Endodermal cell (in vitro differentiated cells): ENCODE data around the gene TBCK. TPM values are rescaled to one million over a fixed set of nuclear protein-coding genes. Genes with fewer than 3 reads are reported as not detected.

Experiments
- DNase-seq: peaks from one replicate; pipeline ENCODE4 v3.0.0-alpha.2; 2017
- H3K27ac ChIP-seq: 2 replicates; pipeline ENCODE4 v1.5.1; 2013; ENCODE audit warnings: mild to moderate bottlenecking, low read depth, low read length, moderate library complexity
- H3K27me3 ChIP-seq: 2 replicates; pipeline ENCODE4 v1.6.1; 2013; ENCODE audit warnings: mild to moderate bottlenecking, low read length, moderate library complexity; ENCODE audit not compliant: insufficient read depth, control insufficient read depth, poor library complexity, severe bottlenecking
- H3K36me3 ChIP-seq: 2 replicates; pipeline ENCODE4 v1.7.0; 2013; ENCODE audit warnings: mild to moderate bottlenecking, low read length, moderate library complexity; ENCODE audit not compliant: control insufficient read depth, insufficient read depth
- H3K4me1 ChIP-seq: one replicate; pipeline ENCODE4 v1.7.0; 2013; ENCODE audit warnings: low read length; ENCODE audit not compliant: control insufficient read depth, insufficient read depth
- H3K4me3 ChIP-seq: 2 replicates; pipeline ENCODE4 v1.5.1; 2013; ENCODE audit warnings: mild to moderate bottlenecking, low read length, moderate library complexity
- H3K9ac ChIP-seq: 2 replicates; pipeline ENCODE4 v1.6.1; 2013; ENCODE audit warnings: mild to moderate bottlenecking, low read length, moderate library complexity; ENCODE audit not compliant: poor library complexity, severe bottlenecking; ENCODE audit errors: extremely low read depth
- H3K9me3 ChIP-seq: 2 replicates; pipeline ENCODE4 v1.6.1; 2013; ENCODE audit warnings: mild to moderate bottlenecking, low read length, moderate library complexity; ENCODE audit not compliant: control insufficient read depth
- H3K27ac Mint-ChIP-seq: 2 replicates; pipeline ENCODE4 v1.8.0; 2020; ENCODE audit warnings: mixed read lengths
- H3K27me3 Mint-ChIP-seq: 2 replicates; pipeline ENCODE4 v1.8.0; 2021; ENCODE audit warnings: mild to moderate bottlenecking, mixed read lengths; ENCODE audit not compliant: insufficient read depth
- H3K36me3 Mint-ChIP-seq: 2 replicates; pipeline ENCODE4 v1.8.0; 2020; ENCODE audit warnings: low read depth, mixed read lengths
- H3K4me1 Mint-ChIP-seq: 2 replicates; pipeline ENCODE4 v1.8.0; 2020; ENCODE audit warnings: mixed read lengths
- H3K4me3 Mint-ChIP-seq: 2 replicates; pipeline ENCODE4 v1.8.0; 2020; ENCODE audit warnings: mild to moderate bottlenecking, moderate library complexity, mixed read lengths
- H3K9me3 Mint-ChIP-seq: 2 replicates; pipeline ENCODE4 v1.8.0; 2020; ENCODE audit warnings: mild to moderate bottlenecking, mixed read lengths
- CTCF ChIP-seq: fragments of 200-600 bp; sonication (generic); conservative IDR thresholded peaks from 2 replicates; pipeline ENCODE4 v1.5.0; 2021; ENCODE audit warnings: antibody characterized with exemption, mild to moderate bottlenecking
- WGBS, 2 experiments: methylation state at CpG; one replicate each; pipeline versions ENCODE4 v1.1.5 to v1.1.7; 2013; ENCODE audit warnings: missing lambda C conversion rate in 2 of 2, mixed read lengths in 1 of 2; ENCODE audit not compliant: insufficient coverage in 1 of 2, insufficient read length in 1 of 2; 5-methylcytosine and 5-hydroxymethylcytosine counted together
- total RNA-seq, 2 donors: library from RNA; stranded (reverse); fragmentation: NEBNext Ultra II Directional in 1 of 2; extraction: Animal tissue kit (Norgen Biotek cat#: 25700) in 1 of 2; gene quantifications; 2 replicates in 1 of 2; 3 replicates in 1 of 2; pipeline ENCODE4 v1.2.1, GENCODE V29; 2021

The TBCK gene
- total RNA-seq, 2 donors from 2014 or later = 48.3 to 52.9 TPM

- Histone ChIP-seq H3K9me3 (no peaks in the 10 kb centered on the region), H3K9ac (no peak overlapping the region), H3K27ac (no peak overlapping the region), H3K4me3 (no peak overlapping the region), H3K4me1 (no peaks in the 10 kb centered on the region), H3K27me3 (no peaks in the 10 kb centered on the region), H3K36me3 (no peaks in the 10 kb centered on the region)
- peak; percentile 27 for TF ChIP-seq CTCF
- Mint-ChIP-seq H3K36me3 (no peaks in the 10 kb centered on the region), H3K27me3 (no peaks in the 10 kb centered on the region), H3K9me3 (peaks cover 4% of the 10 kb centered on the region), H3K4me1 (no peaks in the 10 kb centered on the region), H3K4me3 (no peak overlapping the region), H3K27ac (no peak overlapping the region)
- no peak for DNase-seq
- 89 to 94% methylated on average over 5 to 8 of the region's 8 CpGs for WGBS, 2 experiments
These were observed 324.3 kb downstream of the TBCK start for GRCh38 chr4:105991726-105992125.

Other genes starting within 250 kb of the TBCK start
- 10 to 100 TPM; 46.0 to 58.9 TPM for gene AIMP1, start 341 bp upstream of the TBCK start, total RNA-seq
- not detected for gene GIMD1, start 52.6 kb upstream of the TBCK start, total RNA-seq